ENCODE data around the gene ZNF697. TPM values are rescaled to one million over a fixed set of nuclear protein-coding genes. Genes with fewer than 3 reads are reported as not detected.
A peak's percentile ranks its signal among the peaks of the same experiment; 100 is the strongest.
"Not testable (repeated sequence)": the region's sequence is repeated elsewhere in the genome, so short reads cannot be mapped to it uniquely, and the experiment has no call there.

ZNF697 gene
- total and polyA plus RNA-seq, 4 donors: 2.3 to 22.2 (median 5.0) TPM

GRCh38 chr1:119606394-119606793 lies 41.7 kb downstream of the ZNF697 start:
- peak; percentile 51 for ATAC-seq (ENCODE audit: insufficient read depth, low FRiP score)
- Histone ChIP-seq H3K9ac (ENCODE audit: insufficient read depth in 1 of 2, low read length in 2 of 2) (no peak overlapping the region), H3K36me3 (ENCODE audit: control insufficient read depth in 4 of 4, insufficient read depth in 4 of 4, low read length in 4 of 4) (no peaks in the 10 kb centered on the region), H3K27me3 (ENCODE audit: control insufficient read depth in 3 of 3, insufficient read depth in 3 of 3, low read length in 2 of 3) (no peaks in the 10 kb centered on the region), H3K4me1 (ENCODE audit: control insufficient read depth in 5 of 5, insufficient read depth in 5 of 5, low read length in 5 of 5) (peaks cover 0 to 29% (median 12%) of the 10 kb centered on the region in 5 donors), H3K4me3 (no peak overlapping the region), H3K27ac (ENCODE audit: low read depth in 1 of 2, low read length in 1 of 2) (no peak overlapping the region), H3K9me3 (ENCODE audit: control insufficient read depth in 4 of 4, insufficient read depth in 3 of 4, low read length in 3 of 4) (peaks cover 0 to 2% (median 0%) of the 10 kb centered on the region in 4 donors)
- no peak for TF ChIP-seq CTCF (IDR thresholded peaks at IDR 0.05; ENCODE audit: control extremely low read depth, extremely low read depth)
- no peak for DNase-seq
- 70 to 80% methylated on average over 1 of the region's 1 CpG for WGBS, 2 donors

GRCh38 chr1:119605686-119606085 lies 42.4 kb downstream of the ZNF697 start:
- WGBS, 2 donors: 95% methylated on average over 3 of the region's 3 CpGs
- Histone ChIP-seq H3K27ac (ENCODE audit: low read depth in 1 of 2, low read length in 1 of 2) (no peak overlapping the region), H3K9me3 (ENCODE audit: control insufficient read depth in 4 of 4, insufficient read depth in 3 of 4, low read length in 3 of 4) (peaks cover 0 to 2% (median 0%) of the 10 kb centered on the region in 4 donors), H3K9ac (ENCODE audit: insufficient read depth in 1 of 2, low read length in 2 of 2) (no peak overlapping the region), H3K4me3 (no peak overlapping the region), H3K27me3 (ENCODE audit: control insufficient read depth in 3 of 3, insufficient read depth in 3 of 3, low read length in 2 of 3) (no peaks in the 10 kb centered on the region), H3K4me1 (ENCODE audit: control insufficient read depth in 5 of 5, insufficient read depth in 5 of 5, low read length in 5 of 5) (peaks cover 3 to 36% (median 15%) of the 10 kb centered on the region in 5 donors), H3K36me3 (ENCODE audit: control insufficient read depth in 4 of 4, insufficient read depth in 4 of 4, low read length in 4 of 4) (no peaks in the 10 kb centered on the region)
- TF ChIP-seq CTCF (IDR thresholded peaks at IDR 0.05; ENCODE audit: control extremely low read depth, extremely low read depth): no peak
- ATAC-seq (ENCODE audit: insufficient read depth, low FRiP score) (no peak), DNase-seq (no peak)

- H3K27ac ChIP-seq (ENCODE audit: low read depth in 1 of 2, low read length in 1 of 2); H3K36me3 ChIP-seq (ENCODE audit: control insufficient read depth in 4 of 4, insufficient read depth in 4 of 4, low read length in 4 of 4); DNase-seq; H3K4me3 ChIP-seq; ATAC-seq (ENCODE audit: insufficient read depth, low FRiP score); H3K27me3 ChIP-seq (ENCODE audit: control insufficient read depth in 3 of 3, insufficient read depth in 3 of 3, low read length in 2 of 3); H3K9ac ChIP-seq (ENCODE audit: insufficient read depth in 1 of 2, low read length in 2 of 2); H3K9me3 ChIP-seq (ENCODE audit: control insufficient read depth in 4 of 4, insufficient read depth in 3 of 4, low read length in 3 of 4): not testable (repeated sequence)
- H3K4me1 ChIP-seq (ENCODE audit: control insufficient read depth in 5 of 5, insufficient read depth in 5 of 5, low read length in 5 of 5): peaks cover 3 to 42% (median 17%) of the 10 kb centered on the region in 5 donors
- 81 to 89% methylated on average over 8 of the region's 8 CpGs for WGBS, 2 donors
These were observed 43.0 kb downstream of the ZNF697 start for GRCh38 chr1:119605080-119605479.

- H3K9ac ChIP-seq (ENCODE audit: insufficient read depth in 1 of 2, low read length in 2 of 2): no peak overlapping the region
- ATAC-seq (ENCODE audit: insufficient read depth, low FRiP score) (no peak), DNase-seq (no peak)
- WGBS, 2 donors: 92 to 97% methylated on average over 6 of the region's 6 CpGs
- H3K4me1 ChIP-seq (ENCODE audit: control insufficient read depth in 5 of 5, insufficient read depth in 5 of 5, low read length in 5 of 5): peaks cover 3 to 45% (median 12%) of the 10 kb centered on the region in 5 donors
- H3K4me3 ChIP-seq: no peak overlapping the region
- H3K27me3 ChIP-seq (ENCODE audit: control insufficient read depth in 3 of 3, insufficient read depth in 3 of 3, low read length in 2 of 3): no peaks in the 10 kb centered on the region
- TF ChIP-seq CTCF (IDR thresholded peaks at IDR 0.05; ENCODE audit: control extremely low read depth, extremely low read depth): no peak
- H3K36me3 ChIP-seq (ENCODE audit: control insufficient read depth in 4 of 4, insufficient read depth in 4 of 4, low read length in 4 of 4): no peaks in the 10 kb centered on the region
- peaks cover 0 to 2% (median 0%) of the 10 kb centered on the region in 4 donors for H3K9me3 ChIP-seq (ENCODE audit: control insufficient read depth in 4 of 4, insufficient read depth in 3 of 4, low read length in 3 of 4)
- H3K27ac ChIP-seq (ENCODE audit: low read depth in 1 of 2, low read length in 1 of 2): no peak overlapping the region
These were observed 44.4 kb downstream of the ZNF697 start for GRCh38 chr1:119603695-119604094.

GRCh38 chr1:119603241-119603640 lies 44.8 kb downstream of the ZNF697 start:
- H3K4me3 ChIP-seq; H3K9me3 ChIP-seq (ENCODE audit: control insufficient read depth in 4 of 4, insufficient read depth in 3 of 4, low read length in 3 of 4); H3K9ac ChIP-seq (ENCODE audit: insufficient read depth in 1 of 2, low read length in 2 of 2); ATAC-seq (ENCODE audit: insufficient read depth, low FRiP score); DNase-seq; H3K27ac ChIP-seq (ENCODE audit: low read depth in 1 of 2, low read length in 1 of 2); H3K27me3 ChIP-seq (ENCODE audit: control insufficient read depth in 3 of 3, insufficient read depth in 3 of 3, low read length in 2 of 3); H3K36me3 ChIP-seq (ENCODE audit: control insufficient read depth in 4 of 4, insufficient read depth in 4 of 4, low read length in 4 of 4): not testable (repeated sequence)
- 86 to 88% methylated on average over 3 of the region's 3 CpGs for WGBS, 2 donors
- H3K4me1 ChIP-seq (ENCODE audit: control insufficient read depth in 5 of 5, insufficient read depth in 5 of 5, low read length in 5 of 5): peaks cover 3 to 41% (median 12%) of the 10 kb centered on the region in 5 donors

- not testable (repeated sequence) for H3K4me3 ChIP-seq; H3K9ac ChIP-seq (ENCODE audit: insufficient read depth in 1 of 2, low read length in 2 of 2); ATAC-seq (ENCODE audit: insufficient read depth, low FRiP score); H3K36me3 ChIP-seq (ENCODE audit: control insufficient read depth in 4 of 4, insufficient read depth in 4 of 4, low read length in 4 of 4); DNase-seq; H3K27me3 ChIP-seq (ENCODE audit: control insufficient read depth in 3 of 3, insufficient read depth in 3 of 3, low read length in 2 of 3); H3K9me3 ChIP-seq (ENCODE audit: control insufficient read depth in 4 of 4, insufficient read depth in 3 of 4, low read length in 3 of 4); H3K27ac ChIP-seq (ENCODE audit: low read depth in 1 of 2, low read length in 1 of 2)
- 84 to 88% methylated on average over 3 of the region's 3 CpGs for WGBS, 2 donors
- H3K4me1 ChIP-seq (ENCODE audit: control insufficient read depth in 5 of 5, insufficient read depth in 5 of 5, low read length in 5 of 5): peaks cover 3 to 38% (median 12%) of the 10 kb centered on the region in 5 donors
These were observed 45.3 kb downstream of the ZNF697 start for GRCh38 chr1:119602789-119603188.

Data from lung (tissue), 12 donors.